Naive thymus-derived CD4-positive, alpha-beta T cell (primary cell): ENCODE results near the gene GOLGA8A. TPM values are rescaled to one million over a fixed set of nuclear protein-coding genes. Genes with fewer than 3 reads are reported as not detected.
"Not testable (repeated sequence)": the region's sequence is repeated elsewhere in the genome, so short reads cannot be mapped to it uniquely, and the experiment has no call there.

Source experiments
- ATAC-seq: fragments of 150-1000 bp; cut with Tn5 transposase; 2 replicates; pipeline ENCODE4 v1.10.0; 2021; ENCODE audit warnings: mild to moderate bottlenecking, moderate library complexity
- CTCF ChIA-PET: fragments of 350-600 bp; sonication (Branson Sonifier 250); formaldehyde crosslinking; loops from one replicate; lab custom pipeline; 2021; ENCODE audit warnings: antibody characterized with exemption; lab: Charles Lee
- POLR2A ChIA-PET: fragments of 350-600 bp; sonication (Branson Sonifier 250); formaldehyde crosslinking; loops from one replicate; lab custom pipeline; 2021; ENCODE audit warnings: antibody characterized with exemption, inconsistent platforms; lab: Charles Lee
- DNase-seq, 9 donors: peaks; one replicate each; pipeline versions ENCODE4 v3.0.0 to v3.0.0-alpha.2; 2020 to 2022; ENCODE audit warnings: mixed read lengths in 1 of 9
- H3K27ac ChIP-seq: one replicate; pipeline ENCODE4 v1.7.0; 2013; ENCODE audit warnings: mild to moderate bottlenecking, low read depth, low read length, moderate library complexity
- H3K27me3 ChIP-seq, 2 donors: one replicate each; pipeline ENCODE4 v1.7.0; 2013; ENCODE audit warnings: low read length in 2 of 2, mild to moderate bottlenecking in 2 of 2, moderate library complexity in 2 of 2; ENCODE audit not compliant: control insufficient read depth in 2 of 2, insufficient read depth in 2 of 2
- H3K36me3 ChIP-seq, 3 experiments: 1 replicate in 2 of 3; 2 replicates in 1 of 3; pipeline ENCODE4 v1.7.0; 2013; ENCODE audit warnings: low read length in 3 of 3, mild to moderate bottlenecking in 3 of 3, moderate library complexity in 1 of 3; ENCODE audit not compliant: insufficient read depth in 3 of 3, control insufficient read depth in 2 of 3
- H3K4me1 ChIP-seq, 2 donors: one replicate each; pipeline ENCODE4 v1.7.0; 2013; ENCODE audit warnings: low read length in 2 of 2, mild to moderate bottlenecking in 2 of 2, moderate library complexity in 1 of 2; ENCODE audit not compliant: control insufficient read depth in 2 of 2, insufficient read depth in 2 of 2
- H3K4me3 ChIP-seq: 2 replicates; pipeline ENCODE4 v1.7.0; 2013; ENCODE audit warnings: mild to moderate bottlenecking, low read length
- H3K9me3 ChIP-seq, 3 experiments: 1 replicate in 2 of 3; 2 replicates in 1 of 3; pipeline ENCODE4 v1.7.0; 2013; ENCODE audit warnings: low read length in 3 of 3; ENCODE audit not compliant: control insufficient read depth in 2 of 3
- H3K27ac Mint-ChIP-seq, 9 donors: one replicate each; pipeline ENCODE4 v1.8.0; 2020 to 2022; ENCODE audit warnings: mixed read lengths in 9 of 9, mild to moderate bottlenecking in 8 of 9, moderate library complexity in 5 of 9, inconsistent platforms in 2 of 9
- H3K27me3 Mint-ChIP-seq, 5 donors: one replicate each; pipeline ENCODE4 v1.8.0; 2021 to 2022; ENCODE audit warnings: mixed read lengths in 5 of 5, mild to moderate bottlenecking in 1 of 5
- H3K36me3 Mint-ChIP-seq, 5 donors: one replicate each; pipeline ENCODE4 v1.8.0; 2020 to 2022; ENCODE audit warnings: mixed read lengths in 5 of 5, mild to moderate bottlenecking in 3 of 5, inconsistent platforms in 1 of 5
- H3K4me1 Mint-ChIP-seq, 7 donors: one replicate each; pipeline ENCODE4 v1.8.0; 2020 to 2022; ENCODE audit warnings: mixed read lengths in 7 of 7, mild to moderate bottlenecking in 3 of 7, inconsistent platforms in 1 of 7
- H3K4me3 Mint-ChIP-seq, 10 donors: one replicate each; pipeline ENCODE4 v1.8.0; 2020 to 2022; ENCODE audit warnings: mild to moderate bottlenecking in 10 of 10, mixed read lengths in 10 of 10, moderate library complexity in 6 of 10, inconsistent platforms in 2 of 10
- H3K9me3 Mint-ChIP-seq, 11 donors: one replicate each; pipeline ENCODE4 v1.8.0; 2020 to 2022; ENCODE audit warnings: mixed read lengths in 11 of 11, mild to moderate bottlenecking in 4 of 11, inconsistent platforms in 1 of 11, moderate library complexity in 1 of 11
- intact Hi-C, 2 donors: fragments of 100-400 bp; cut with micrococcal nuclease; formaldehyde crosslinking; loops; one replicate each; pipeline ENCODE4 v1.15.1; 2023
- polyA plus RNA-seq, 2 donors: library from polyadenylated mRNA; unstranded; fragments of 300-500 nt; fragmentation: Illumina TruSeq; gene quantifications; one replicate each; pipeline ENCODE4 v1.2.3, GENCODE V29; 2021
- total RNA-seq, 6 experiments: library from RNA in 5 of 6; stranded (reverse) in 5 of 6; gene quantifications; 1 replicate in 5 of 6; 2 replicates in 1 of 6; pipeline ENCODE4 v1.2.3 and lab custom pipeline; 2021 to 2026

Gene GOLGA8A
- total and polyA plus RNA-seq, 7 experiments from 2014 or later = 3.0 to 361 (median 150) TPM

DNA sequence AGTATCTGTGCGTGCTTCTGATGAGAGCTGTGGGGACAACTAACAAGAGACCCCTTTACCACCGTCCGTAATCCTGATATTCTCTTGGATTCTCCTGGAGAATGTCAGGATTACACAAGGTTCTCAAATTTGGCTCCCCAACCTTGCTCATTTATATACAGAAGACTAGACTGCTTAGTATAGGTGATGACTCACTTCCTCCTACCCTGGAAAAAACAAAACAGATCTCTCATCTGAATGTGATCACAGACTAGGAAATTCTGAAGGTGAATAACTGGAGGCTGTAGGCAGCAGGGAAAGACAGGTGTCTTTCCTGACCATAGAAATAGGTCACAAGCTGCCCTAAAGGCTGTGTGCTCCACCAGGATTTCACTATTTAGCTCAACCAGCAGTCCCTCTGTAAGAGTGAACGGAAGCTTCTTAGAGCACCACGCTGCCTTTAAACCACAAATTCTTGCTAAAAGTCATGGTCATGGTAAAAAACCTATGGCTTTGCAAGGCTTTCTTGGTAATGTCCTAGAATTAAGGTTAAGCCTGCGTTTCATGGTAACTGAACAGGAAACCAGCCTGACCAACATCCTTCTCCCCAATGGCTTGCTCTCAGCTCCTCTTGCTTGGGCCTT lies 39.9 kb downstream of the GOLGA8A start:
- DNase-seq, H3K4me3 Mint-ChIP-seq, H3K9me3 ChIP-seq, H3K27ac Mint-ChIP-seq, H3K27me3 Mint-ChIP-seq, H3K4me3 ChIP-seq, H3K27ac ChIP-seq, POLR2A ChIA-PET, CTCF ChIA-PET, H3K36me3 Mint-ChIP-seq, H3K4me1 ChIP-seq, H3K9me3 Mint-ChIP-seq, H3K4me1 Mint-ChIP-seq, intact Hi-C loops, ATAC-seq, H3K27me3 ChIP-seq, H3K36me3 ChIP-seq: not testable (repeated sequence)

DNA sequence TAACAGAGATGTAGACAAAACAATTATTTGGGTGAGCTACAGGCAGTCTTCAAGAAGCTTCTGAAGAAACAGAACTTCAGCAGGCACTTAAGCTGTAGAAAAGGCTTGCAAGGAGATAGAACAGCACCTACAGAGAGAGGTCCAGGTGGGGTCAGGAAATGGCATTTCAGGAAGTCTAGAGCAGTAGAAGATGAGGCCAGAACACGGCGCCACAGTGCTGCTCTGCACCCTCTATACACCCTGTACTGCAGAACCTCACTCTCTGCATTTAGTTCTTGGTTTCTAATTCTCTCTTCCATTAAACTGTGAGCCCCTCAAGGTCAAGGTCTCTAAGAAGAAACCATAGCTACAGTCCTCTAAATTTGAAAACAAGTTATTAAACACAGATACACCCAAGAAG lies 44.6 kb downstream of the GOLGA8A start:
- H3K9me3 ChIP-seq, CTCF ChIA-PET, H3K4me3 Mint-ChIP-seq, H3K4me1 ChIP-seq, H3K36me3 ChIP-seq, ATAC-seq, POLR2A ChIA-PET, H3K27me3 ChIP-seq, intact Hi-C loops, DNase-seq, H3K4me1 Mint-ChIP-seq, H3K27me3 Mint-ChIP-seq, H3K9me3 Mint-ChIP-seq, H3K27ac Mint-ChIP-seq, H3K36me3 Mint-ChIP-seq, H3K27ac ChIP-seq, H3K4me3 ChIP-seq: not testable (repeated sequence)

GRCh38 chr15:34389594-34390086 lies 48.0 kb downstream of the GOLGA8A start:
- POLR2A ChIA-PET = not testable (repeated sequence)

More at GRCh38 chr15:34389594-34390086, 48.0 kb downstream of the GOLGA8A start:
- H3K36me3 ChIP-seq, H3K4me1 ChIP-seq, H3K4me1 Mint-ChIP-seq, CTCF ChIA-PET, H3K27ac Mint-ChIP-seq, H3K27me3 ChIP-seq, H3K27ac ChIP-seq, H3K9me3 Mint-ChIP-seq, H3K4me3 ChIP-seq, ATAC-seq, H3K4me3 Mint-ChIP-seq, DNase-seq, H3K36me3 Mint-ChIP-seq, H3K27me3 Mint-ChIP-seq, intact Hi-C loops, H3K9me3 ChIP-seq: not testable (repeated sequence)

Other genes with a start within 250 kb of the GOLGA8A start
- gene KATNBL1, start 227.7 kb downstream of the GOLGA8A start, total RNA-seq = 10 to 100 TPM; 21.8 to 40.3 (median 33.0) TPM
- gene KATNBL1, start 227.7 kb downstream of the GOLGA8A start, polyA plus RNA-seq = 10 to 100 TPM; 32.9 to 41.1 TPM
- 10 to 100 TPM; 62.4 to 83.8 (median 65.5) TPM for gene EMC4, start 212.8 kb downstream of the GOLGA8A start, total RNA-seq
- 100 to 1,000 TPM; 166 to 212 TPM for gene EMC4, start 212.8 kb downstream of the GOLGA8A start, polyA plus RNA-seq
- 100 to 1,000 TPM in 4 of 5 experiments, 10 to 100 TPM in 1; 39.2 to 122 (median 111) TPM for gene SLC12A6, start 100.0 kb downstream of the GOLGA8A start, total RNA-seq
- 10 to 100 TPM in 1 of 2 donors, 1 to 10 TPM in 1; 9.6 to 13.4 TPM for gene SLC12A6, start 100.0 kb downstream of the GOLGA8A start, polyA plus RNA-seq
- gene NOP10, start 94.7 kb downstream of the GOLGA8A start, total RNA-seq = 100 to 1,000 TPM in 1 of 5 experiments, 10 to 100 TPM in 4; 31.9 to 176 (median 75.7) TPM
- gene NOP10, start 94.7 kb downstream of the GOLGA8A start, polyA plus RNA-seq = 100 to 1,000 TPM; 335 to 371 TPM
- not detected for gene NUTM1, start 94.5 kb downstream of the GOLGA8A start, total RNA-seq
- gene NUTM1, start 94.5 kb downstream of the GOLGA8A start, polyA plus RNA-seq = not detected
- gene LPCAT4, start 70.6 kb downstream of the GOLGA8A start, total RNA-seq = 10 to 100 TPM; 40.0 to 95.5 (median 63.4) TPM
- 10 to 100 TPM; 10.8 to 15.1 TPM for gene LPCAT4, start 70.6 kb downstream of the GOLGA8A start, polyA plus RNA-seq
- 100 to 1,000 TPM; 285 to 393 (median 315) TPM for gene GOLGA8B, start 145.8 kb upstream of the GOLGA8A start, total RNA-seq
- gene GOLGA8B, start 145.8 kb upstream of the GOLGA8A start, polyA plus RNA-seq = 1 to 10 TPM; 2.5 to 8.6 TPM